ENCODE results near the gene GAREM2. TPM values are rescaled to one million over a fixed set of nuclear protein-coding genes. Genes with fewer than 3 reads are reported as not detected.
"Not testable (repeated sequence)": the region's sequence is repeated elsewhere in the genome, so short reads cannot be mapped to it uniquely, and the experiment has no call there.

GAREM2 gene
- total RNA-seq, 2 donors from 2014 or later = 2.4 to 3.9 TPM

- Histone ChIP-seq H3K4me3 (no peak overlapping the region), H3K9me3 (no peaks in the 10 kb centered on the region), H3K27ac (no peak overlapping the region), H3K36me3 (no peaks in the 10 kb centered on the region), H3K27me3 (no peaks in the 10 kb centered on the region), H3K4me1 (no peaks in the 10 kb centered on the region), H3K9ac (ENCODE audit: low read depth in 2 of 2, low read length in 2 of 2) (no peak overlapping the region)
- TF ChIP-seq, protein P1, sequence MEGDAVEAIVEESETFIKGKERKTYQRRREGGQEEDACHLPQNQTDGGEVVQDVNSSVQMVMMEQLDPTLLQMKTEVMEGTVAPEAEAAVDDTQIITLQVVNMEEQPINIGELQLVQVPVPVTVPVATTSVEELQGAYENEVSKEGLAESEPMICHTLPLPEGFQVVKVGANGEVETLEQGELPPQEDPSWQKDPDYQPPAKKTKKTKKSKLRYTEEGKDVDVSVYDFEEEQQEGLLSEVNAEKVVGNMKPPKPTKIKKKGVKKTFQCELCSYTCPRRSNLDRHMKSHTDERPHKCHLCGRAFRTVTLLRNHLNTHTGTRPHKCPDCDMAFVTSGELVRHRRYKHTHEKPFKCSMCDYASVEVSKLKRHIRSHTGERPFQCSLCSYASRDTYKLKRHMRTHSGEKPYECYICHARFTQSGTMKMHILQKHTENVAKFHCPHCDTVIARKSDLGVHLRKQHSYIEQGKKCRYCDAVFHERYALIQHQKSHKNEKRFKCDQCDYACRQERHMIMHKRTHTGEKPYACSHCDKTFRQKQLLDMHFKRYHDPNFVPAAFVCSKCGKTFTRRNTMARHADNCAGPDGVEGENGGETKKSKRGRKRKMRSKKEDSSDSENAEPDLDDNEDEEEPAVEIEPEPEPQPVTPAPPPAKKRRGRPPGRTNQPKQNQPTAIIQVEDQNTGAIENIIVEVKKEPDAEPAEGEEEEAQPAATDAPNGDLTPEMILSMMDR (IDR thresholded peaks at IDR 0.05) = no peak
- intact Hi-C loops (cut with DNase I) = no loop called here
- no peak for DNase-seq
These were observed 8.7 kb upstream of the GAREM2 start for GRCh38 chr2:26164231-26164630.

GRCh38 chr2:26164641-26165211, 8.2 kb upstream of the GAREM2 start:
- no peak overlapping the region for H3K9ac ChIP-seq (ENCODE audit: low read depth in 2 of 2, low read length in 2 of 2)
- H3K27ac ChIP-seq = no peak overlapping the region
- no peaks in the 10 kb centered on the region for H3K4me1 ChIP-seq
- H3K27me3 ChIP-seq = no peaks in the 10 kb centered on the region
- H3K9me3 ChIP-seq = no peaks in the 10 kb centered on the region
- H3K36me3 ChIP-seq = no peaks in the 10 kb centered on the region
- no peak overlapping the region for H3K4me3 ChIP-seq
- intact Hi-C loops (cut with DNase I) = no loop called here
- TF ChIP-seq, protein P1 (IDR thresholded peaks at IDR 0.05) = no peak
- no peak for DNase-seq

DNA sequence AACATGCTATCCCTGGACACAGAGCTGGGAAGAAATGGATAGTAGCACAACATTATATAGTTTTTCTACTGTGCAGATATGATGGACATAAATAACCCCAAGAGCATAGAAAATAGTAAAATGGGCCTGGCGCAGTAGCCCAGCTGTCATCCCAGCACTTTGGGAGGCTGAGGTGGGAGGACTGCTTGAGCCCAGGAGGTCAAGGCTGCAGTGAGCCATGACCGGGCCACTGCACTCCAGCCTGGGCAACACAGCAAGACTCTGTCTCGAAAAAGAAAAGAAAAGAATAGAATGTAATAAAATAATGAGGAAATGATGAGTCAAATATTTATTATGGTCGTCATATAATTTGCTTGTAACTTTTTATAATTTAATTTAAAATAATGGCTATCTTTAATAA, 7.5 kb upstream of the GAREM2 start:
- intact Hi-C loops (cut with DNase I) = no loop called here
- Histone ChIP-seq H3K9me3 (no peaks in the 10 kb centered on the region), H3K9ac (ENCODE audit: low read depth in 2 of 2, low read length in 2 of 2) (no peak overlapping the region), H3K4me1 (no peaks in the 10 kb centered on the region), H3K4me3 (no peak overlapping the region), H3K27ac (no peak overlapping the region), H3K27me3 (no peaks in the 10 kb centered on the region), H3K36me3 (no peaks in the 10 kb centered on the region)
- no peak for DNase-seq
- TF ChIP-seq, protein P1 (IDR thresholded peaks at IDR 0.05) = no peak

- intact Hi-C loops (cut with DNase I); H3K36me3 ChIP-seq; H3K27ac ChIP-seq; H3K9ac ChIP-seq (ENCODE audit: low read depth in 2 of 2, low read length in 2 of 2); DNase-seq; H3K27me3 ChIP-seq; H3K4me3 ChIP-seq; H3K9me3 ChIP-seq; H3K4me1 ChIP-seq: not testable (repeated sequence)
These were observed 6.3 kb upstream of the GAREM2 start for GRCh38 chr2:26166541-26166940.

GRCh38 chr2:26168785-26169184, 4.1 kb upstream of the GAREM2 start:
- no peak for DNase-seq
- H3K27ac ChIP-seq = no peak overlapping the region
- no peak overlapping the region for H3K9ac ChIP-seq (ENCODE audit: low read depth in 2 of 2, low read length in 2 of 2)
- H3K27me3 ChIP-seq = peaks cover 11% of the 10 kb centered on the region
- no peaks in the 10 kb centered on the region for H3K36me3 ChIP-seq
- no peak overlapping the region for H3K4me3 ChIP-seq
- intact Hi-C loops (cut with DNase I) = no loop called here
- TF ChIP-seq, protein P1 (IDR thresholded peaks at IDR 0.05) = no peak
- H3K9me3 ChIP-seq = no peaks in the 10 kb centered on the region
- peaks cover 4% of the 10 kb centered on the region for H3K4me1 ChIP-seq

DNA sequence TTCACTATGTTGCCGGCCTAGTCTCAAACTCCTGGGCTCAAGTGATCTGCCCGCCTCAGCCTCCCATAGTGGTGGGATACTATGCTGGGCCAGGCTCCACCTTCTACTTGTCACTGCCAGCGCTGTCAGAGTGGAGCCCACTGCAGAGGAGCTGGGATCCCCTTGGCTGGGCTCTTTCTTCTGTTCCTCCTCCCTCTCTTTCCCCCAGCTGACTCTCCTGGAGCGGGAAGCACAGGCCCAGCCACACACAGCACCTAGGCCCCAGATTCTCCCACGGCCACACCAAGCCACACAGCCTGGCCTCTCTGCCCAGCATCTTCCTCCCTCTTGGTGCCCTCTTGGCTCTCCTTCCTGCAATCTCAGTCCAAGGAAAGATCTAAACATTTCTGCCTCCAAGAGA, 3.7 kb upstream of the GAREM2 start:
- no peaks in the 10 kb centered on the region for H3K36me3 ChIP-seq
- no peak overlapping the region for H3K9ac ChIP-seq (ENCODE audit: low read depth in 2 of 2, low read length in 2 of 2)
- intact Hi-C loops (cut with DNase I) = no loop called here
- peaks cover 4% of the 10 kb centered on the region for H3K4me1 ChIP-seq
- H3K27me3 ChIP-seq = peaks cover 16% of the 10 kb centered on the region
- no peaks in the 10 kb centered on the region for H3K9me3 ChIP-seq
- DNase-seq = no peak
- no peak overlapping the region for H3K27ac ChIP-seq
- H3K4me3 ChIP-seq = no peak overlapping the region
- TF ChIP-seq, protein P1 (IDR thresholded peaks at IDR 0.05) = no peak

Data from colonic mucosa (tissue), 4 donors.